HEK293 (cell line): ENCODE measurements around the gene YARS1.
A peak's percentile ranks its signal among the peaks of the same experiment; 100 is the strongest.

Experiments used
- GLI2 ChIP-seq: fragments of 450-650 bp; formaldehyde crosslinking; IDR thresholded peaks from 2 replicates; pipeline ENCODE4; 2017; ENCODE audit warnings: missing biosample characterization, missing genetic modification characterization, low read depth, borderline replicate concordance
- GLI4 ChIP-seq: fragments of 450-650 bp; formaldehyde crosslinking; IDR thresholded peaks from 2 replicates; pipeline ENCODE4 v1.5.1; 2016; ENCODE audit warnings: missing biosample characterization, missing genetic modification characterization
- KLF10 ChIP-seq: fragments of 450-650 bp; IDR thresholded peaks from 2 replicates; pipeline ENCODE4 v1.5.1; 2018; ENCODE audit warnings: missing biosample characterization, mild to moderate bottlenecking, missing genetic modification characterization
- MZF1 ChIP-seq: fragments of 450-650 bp; formaldehyde crosslinking; IDR thresholded peaks from 2 replicates; pipeline ENCODE4 v1.5.1; 2017; ENCODE audit warnings: missing biosample characterization, missing genetic modification characterization, borderline replicate concordance
- OSR2 ChIP-seq: fragments of 450-650 bp; formaldehyde crosslinking; IDR thresholded peaks from 2 replicates; pipeline ENCODE4 v1.5.1; 2016; ENCODE audit warnings: missing biosample characterization, missing genetic modification characterization
- PBX3 ChIP-seq: sonication (generic); formaldehyde crosslinking; IDR thresholded peaks from 2 replicates; pipeline ENCODE4 v1.8.1; 2022; ENCODE audit warnings: mild to moderate bottlenecking, moderate library complexity, missing genetic modification reagents
- SALL2 ChIP-seq: fragments of 450-650 bp; formaldehyde crosslinking; IDR thresholded peaks from 2 replicates; pipeline ENCODE4 v1.5.0; 2017; ENCODE audit warnings: missing biosample characterization, mild to moderate bottlenecking, missing genetic modification characterization, borderline replicate concordance
- SP2 ChIP-seq: fragments of 450-650 bp; formaldehyde crosslinking; IDR thresholded peaks from 2 replicates; pipeline ENCODE4 v1.5.1; 2016; ENCODE audit warnings: missing biosample characterization, missing genetic modification characterization
- SP7 ChIP-seq: fragments of 450-650 bp; formaldehyde crosslinking; IDR thresholded peaks from 2 replicates; pipeline ENCODE4 v1.5.1; 2016; ENCODE audit warnings: missing biosample characterization, missing genetic modification characterization
- TCF7L2 ChIP-seq: IDR thresholded peaks from 2 replicates; pipeline ENCODE4 v1.6.1; 2011; ENCODE audit warnings: low read depth, mild to moderate bottlenecking, inconsistent platforms, low read length, moderate library complexity, borderline replicate concordance
- YY1 ChIP-seq: fragments of 450-650 bp; formaldehyde crosslinking; IDR thresholded peaks from 2 replicates; pipeline ENCODE4 v1.5.1; 2018; ENCODE audit warnings: missing biosample characterization, missing genetic modification characterization
- ZNF132 ChIP-seq: fragments of 450-650 bp; formaldehyde crosslinking; IDR thresholded peaks from 2 replicates; pipeline ENCODE4 v1.5.1; 2017; ENCODE audit warnings: missing biosample characterization, missing genetic modification characterization, borderline replicate concordance
- ZNF146 ChIP-seq: fragments of 450-650 bp; formaldehyde crosslinking; IDR thresholded peaks from 2 replicates; pipeline ENCODE4 v1.5.1; 2016; ENCODE audit warnings: missing biosample characterization, missing genetic modification characterization
- ZNF157 ChIP-seq: fragments of 450-650 bp; formaldehyde crosslinking; IDR thresholded peaks from 2 replicates; pipeline ENCODE4 v1.5.1; 2016; ENCODE audit warnings: missing biosample characterization, missing genetic modification characterization
- ZNF18 ChIP-seq: fragments of 450-650 bp; formaldehyde crosslinking; IDR thresholded peaks from 2 replicates; pipeline ENCODE4 v1.5.1; 2016; ENCODE audit warnings: missing biosample characterization, missing genetic modification characterization
- ZNF19 ChIP-seq: fragments of 450-650 bp; formaldehyde crosslinking; IDR thresholded peaks from 2 replicates; pipeline ENCODE4; 2016; ENCODE audit warnings: missing biosample characterization, missing genetic modification characterization, low read depth
- ZNF202 ChIP-seq: fragments of 450-650 bp; formaldehyde crosslinking; IDR thresholded peaks from 2 replicates; pipeline ENCODE4 v1.5.1; 2016; ENCODE audit warnings: missing biosample characterization, missing genetic modification characterization, borderline replicate concordance
- ZNF211 ChIP-seq: fragments of 450-650 bp; formaldehyde crosslinking; IDR thresholded peaks from 2 replicates; pipeline ENCODE4 v1.5.1; 2016; ENCODE audit warnings: low read depth, missing biosample characterization, missing genetic modification characterization
- ZNF221 ChIP-seq: fragments of 450-650 bp; formaldehyde crosslinking; IDR thresholded peaks from 2 replicates; pipeline ENCODE4 v1.5.1; 2017; ENCODE audit warnings: missing biosample characterization, missing genetic modification characterization, borderline replicate concordance
- ZNF239 ChIP-seq: fragments of 450-650 bp; formaldehyde crosslinking; IDR thresholded peaks from 2 replicates; pipeline ENCODE4 v1.5.1; 2016; ENCODE audit warnings: missing biosample characterization, missing genetic modification characterization
- ZNF362 ChIP-seq: fragments of 450-650 bp; formaldehyde crosslinking; IDR thresholded peaks from 2 replicates; pipeline ENCODE4 v1.5.1; 2016; ENCODE audit warnings: missing biosample characterization, missing genetic modification characterization
- ZNF37A ChIP-seq: fragments of 450-650 bp; IDR thresholded peaks from 2 replicates; pipeline ENCODE4 v1.5.1; 2018; ENCODE audit warnings: missing biosample characterization, missing genetic modification characterization
- ZNF501 ChIP-seq: fragments of 450-650 bp; formaldehyde crosslinking; IDR thresholded peaks from 2 replicates; pipeline ENCODE4 v1.5.1; 2016; ENCODE audit warnings: missing biosample characterization, missing genetic modification characterization
- ZNF513 ChIP-seq: fragments of 450-650 bp; IDR thresholded peaks from 2 replicates; pipeline ENCODE4 v1.5.1; 2018; ENCODE audit warnings: missing biosample characterization, missing genetic modification characterization
- ZNF560 ChIP-seq: fragments of 450-650 bp; formaldehyde crosslinking; IDR thresholded peaks from 2 replicates; pipeline ENCODE4 v1.5.1; 2017; ENCODE audit warnings: missing biosample characterization, missing genetic modification characterization, borderline replicate concordance
- ZNF571 ChIP-seq: fragments of 450-650 bp; formaldehyde crosslinking; IDR thresholded peaks from 2 replicates; pipeline ENCODE4 v1.5.0; 2017; ENCODE audit warnings: missing biosample characterization, missing genetic modification characterization
- ZNF585B ChIP-seq: fragments of 450-650 bp; formaldehyde crosslinking; IDR thresholded peaks from 2 replicates; pipeline ENCODE4 v1.5.1; 2016; ENCODE audit warnings: missing biosample characterization, missing genetic modification characterization
- ZNF621 ChIP-seq: fragments of 450-650 bp; formaldehyde crosslinking; IDR thresholded peaks from 2 replicates; pipeline ENCODE4 v1.5.1; 2017; ENCODE audit warnings: missing biosample characterization, missing genetic modification characterization
- ZNF623 ChIP-seq: fragments of 450-650 bp; formaldehyde crosslinking; IDR thresholded peaks from 2 replicates; pipeline ENCODE4 v1.5.1; 2016; ENCODE audit warnings: missing biosample characterization, missing genetic modification characterization
- ZNF660 ChIP-seq: fragments of 450-650 bp; IDR thresholded peaks from 2 replicates; pipeline ENCODE4 v1.5.1; 2018; ENCODE audit warnings: missing biosample characterization, mild to moderate bottlenecking, missing genetic modification characterization
- ZNF664 ChIP-seq: fragments of 450-650 bp; formaldehyde crosslinking; IDR thresholded peaks from 2 replicates; pipeline ENCODE4 v1.5.1; 2016; ENCODE audit warnings: missing biosample characterization, missing genetic modification characterization
- ZNF747 ChIP-seq: fragments of 450-650 bp; formaldehyde crosslinking; IDR thresholded peaks from 2 replicates; pipeline ENCODE4 v1.5.1; 2016; ENCODE audit warnings: missing biosample characterization, missing genetic modification characterization
- ZNF76 ChIP-seq: fragments of 450-650 bp; formaldehyde crosslinking; IDR thresholded peaks from 2 replicates; pipeline ENCODE4; 2016; ENCODE audit warnings: low read depth, missing biosample characterization, missing genetic modification characterization, borderline replicate concordance
- ZNF768 ChIP-seq: fragments of 450-650 bp; formaldehyde crosslinking; IDR thresholded peaks from 2 replicates; pipeline ENCODE4 v1.5.1; 2018; ENCODE audit warnings: missing biosample characterization, mild to moderate bottlenecking, missing genetic modification characterization
- ZNF776 ChIP-seq: fragments of 450-650 bp; formaldehyde crosslinking; IDR thresholded peaks from 2 replicates; pipeline ENCODE4 v1.5.0; 2017; ENCODE audit warnings: missing biosample characterization, missing genetic modification characterization, borderline replicate concordance
- ZNF777 ChIP-seq: fragments of 450-650 bp; formaldehyde crosslinking; IDR thresholded peaks from 2 replicates; pipeline ENCODE4 v1.5.1; 2017; ENCODE audit warnings: missing biosample characterization, missing genetic modification characterization, borderline replicate concordance
- ZNF785 ChIP-seq: fragments of 450-650 bp; formaldehyde crosslinking; IDR thresholded peaks from 2 replicates; pipeline ENCODE4 v1.5.1; 2016; ENCODE audit warnings: missing biosample characterization, missing genetic modification characterization
- ZNF791 ChIP-seq: fragments of 450-650 bp; formaldehyde crosslinking; IDR thresholded peaks from 2 replicates; pipeline ENCODE4 v1.5.1; 2016; ENCODE audit warnings: missing biosample characterization, missing genetic modification characterization

The YARS1 gene

GRCh38 chr1:32817159-32817814 lies at the start of gene YARS1, which contains the start of gene S100PBP (continued):
- TF ChIP-seq ZNF157 (no peak), MZF1 (tag by site-specific recombination) (no peak), ZNF239 (0 out of 2 replicates have a peak, but pooled peaks have one; percentile 52), ZNF221 (no peak), ZNF747 (no peak), ZNF621 (tag by site-specific recombination) (no peak), SP7 (tag by site-specific recombination) (peak; percentile 92), ZNF501 (tag by site-specific recombination) (peak; percentile 94), ZNF776 (tag by site-specific recombination) (no peak), ZNF785 (tag by site-specific recombination) (peak; percentile 92), ZNF571 (tag by site-specific recombination) (no peak), ZNF202 (tag by site-specific recombination) (no peak), ZNF585B (tag by site-specific recombination) (no peak), ZNF211 (tag by site-specific recombination) (no peak), ZNF768 (tag by site-specific recombination) (0 out of 2 replicates have a peak, but pooled peaks have one; percentile 6), KLF10 (peak; percentile 75), ZNF623 (tag by site-specific recombination) (peak; percentile 27), ZNF777 (tag by site-specific recombination) (no peak), TCF7L2 (no peak), ZNF37A (tag by site-specific recombination) (no peak), ZNF18 (tag by site-specific recombination) (peak; percentile 52), ZNF362 (tag by site-specific recombination) (peak; percentile 83; the same call in 1 of the 2 replicates), GLI2 (tag by site-specific recombination) (no peak), ZNF791 (tag by site-specific recombination) (no peak), ZNF664 (tag by site-specific recombination) (peak; percentile 57), ZNF513 (peak; percentile 52; the same call in 1 of the 2 replicates), ZNF560 (tag by site-specific recombination) (no peak), ZNF76 (tag by site-specific recombination) (peak; percentile 90), ZNF132 (tag by site-specific recombination) (no peak), SALL2 (tag by site-specific recombination) (no peak), ZNF146 (tag by site-specific recombination) (no peak), SP2 (tag by site-specific recombination) (peak; percentile 99), ZNF19 (tag by site-specific recombination) (no peak), ZNF660 (tag by site-specific recombination) (peak; percentile 98), OSR2 (no peak), PBX3 (CRISPR knock-in tag) (peak; percentile 89; the same call in 1 of the 2 replicates), GLI4 (0 out of 2 replicates have a peak, but pooled peaks have one; percentile 70), YY1 (tag by site-specific recombination) (peak; percentile 61)
